GM18867 (cell line): ENCODE results near the gene HCAR3.
"Not testable (repeated sequence)": the region's sequence is repeated elsewhere in the genome, so short reads cannot be mapped to it uniquely, and the experiment has no call there.

ENCODE experiments used
- ATAC-seq: cut with Tn5 transposase; IDR thresholded peaks from one replicate; pipeline ENCODE4 v1.9.1; 2021; ENCODE audit warnings: mild to moderate bottlenecking, moderate library complexity; ENCODE audit not compliant: unreplicated experiment

The HCAR3 gene

GRCh38 chr12:122724641-122725243 lies 8.1 kb upstream of the HCAR3 start:
- ATAC-seq: no peak

- ATAC-seq: no peak
Observed at GRCh38 chr12:122722387-122722786, 5.8 kb upstream of the HCAR3 start.

DNA sequence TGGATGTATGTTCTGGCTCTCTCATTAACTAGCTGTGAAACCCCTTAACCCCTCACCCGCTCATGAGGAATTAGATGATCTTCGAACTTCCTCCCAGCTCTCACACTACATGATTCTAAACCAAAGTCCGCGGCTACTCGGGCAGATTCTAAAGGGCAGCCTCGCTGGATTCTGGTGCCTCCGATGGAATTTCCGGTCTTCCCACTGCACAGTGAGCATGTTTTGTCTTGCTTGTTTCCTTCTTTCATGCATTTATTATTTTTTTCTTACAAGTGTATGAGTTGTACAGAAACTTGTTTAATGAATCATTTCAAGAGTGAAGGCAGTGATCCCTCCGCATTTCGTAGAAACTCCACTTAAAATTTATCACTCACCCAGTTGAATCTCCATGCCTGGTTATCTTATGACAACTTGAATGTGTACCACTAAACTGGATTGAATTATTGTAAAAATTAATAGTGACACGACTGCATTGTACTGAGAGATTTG lies 4.5 kb upstream of the HCAR3 start:
- ATAC-seq: no peak

GRCh38 chr12:122715211-122715610 lies 1.4 kb downstream of the HCAR3 start:
- not testable (repeated sequence) for ATAC-seq

GRCh38 chr12:122713491-122714188 lies 3.0 kb downstream of the HCAR3 start:
- ATAC-seq: not testable (repeated sequence)

GRCh38 chr12:122711266-122711665 lies 5.3 kb downstream of the HCAR3 start:
- not testable (repeated sequence) for ATAC-seq

- ATAC-seq: not testable (repeated sequence)
Observed at GRCh38 chr12:122710341-122710740, 6.3 kb downstream of the HCAR3 start.

GRCh38 chr12:122709287-122709686 lies 7.3 kb downstream of the HCAR3 start:
- ATAC-seq: not testable (repeated sequence)

DNA sequence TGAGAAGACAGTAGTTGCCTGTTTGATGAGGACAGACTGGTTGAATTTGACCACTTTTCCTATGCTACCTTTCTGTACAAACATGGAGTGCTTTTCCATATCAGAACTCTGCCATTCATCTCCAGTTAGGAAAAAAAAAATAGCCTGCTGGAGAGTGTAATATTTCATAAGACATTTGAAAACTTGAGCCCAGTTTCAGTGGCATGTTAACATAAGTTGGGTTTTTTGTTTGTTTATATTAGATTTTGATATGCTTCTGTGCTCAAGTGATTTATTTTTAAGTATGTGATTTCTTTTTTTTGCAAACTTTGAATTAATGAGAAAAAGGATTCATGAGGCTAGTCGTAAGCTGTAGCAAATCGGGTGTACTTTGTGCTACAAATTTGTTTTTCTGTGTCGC lies 12.8 kb downstream of the HCAR3 start:
- ATAC-seq: not testable (repeated sequence)

DNA sequence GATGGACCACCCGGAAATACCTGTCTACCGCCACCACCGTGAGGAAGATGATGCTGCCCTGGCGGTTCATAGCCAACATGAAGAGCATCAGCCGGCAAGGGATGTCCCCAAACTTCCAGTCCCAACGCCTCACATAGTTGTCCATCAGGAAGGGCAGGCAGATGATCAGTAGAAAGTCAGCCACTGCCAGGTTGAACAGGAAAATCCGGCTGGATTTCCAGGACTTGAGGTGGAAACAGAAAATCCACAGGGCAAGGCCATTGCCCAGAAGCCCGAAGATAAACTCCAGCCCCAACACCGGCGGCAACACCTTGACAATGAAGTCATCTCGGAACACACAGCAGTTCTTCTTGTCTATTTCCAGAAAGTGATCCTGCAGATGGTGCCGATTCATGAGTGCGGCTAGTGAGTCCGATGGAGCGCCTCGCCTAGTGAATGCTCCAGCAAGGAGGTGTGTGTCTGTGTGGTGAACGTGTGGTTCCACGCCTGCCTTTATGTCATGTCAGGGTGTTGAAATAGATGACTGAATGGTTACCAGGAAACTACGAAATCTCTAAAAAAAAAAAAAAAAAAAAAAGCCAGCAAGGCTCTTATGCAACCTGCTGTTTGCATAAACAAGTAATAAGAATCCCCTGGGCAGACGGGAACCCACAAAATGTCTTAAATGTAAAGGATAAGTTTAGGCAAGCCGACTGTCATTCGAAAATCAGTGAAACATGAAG lies 13.6 kb downstream of the HCAR3 start, which contains the start of gene HCAR2:
Gene HCAR2 (minus strand): TSS at position 468 of the 722 bp plus-strand sequence. CDS start 74 bp downstream, at position 394.
- not testable (repeated sequence) for ATAC-seq

GRCh38 chr12:122701481-122701880 lies 15.1 kb downstream of the HCAR3 start:
- not testable (repeated sequence) for ATAC-seq

DNA sequence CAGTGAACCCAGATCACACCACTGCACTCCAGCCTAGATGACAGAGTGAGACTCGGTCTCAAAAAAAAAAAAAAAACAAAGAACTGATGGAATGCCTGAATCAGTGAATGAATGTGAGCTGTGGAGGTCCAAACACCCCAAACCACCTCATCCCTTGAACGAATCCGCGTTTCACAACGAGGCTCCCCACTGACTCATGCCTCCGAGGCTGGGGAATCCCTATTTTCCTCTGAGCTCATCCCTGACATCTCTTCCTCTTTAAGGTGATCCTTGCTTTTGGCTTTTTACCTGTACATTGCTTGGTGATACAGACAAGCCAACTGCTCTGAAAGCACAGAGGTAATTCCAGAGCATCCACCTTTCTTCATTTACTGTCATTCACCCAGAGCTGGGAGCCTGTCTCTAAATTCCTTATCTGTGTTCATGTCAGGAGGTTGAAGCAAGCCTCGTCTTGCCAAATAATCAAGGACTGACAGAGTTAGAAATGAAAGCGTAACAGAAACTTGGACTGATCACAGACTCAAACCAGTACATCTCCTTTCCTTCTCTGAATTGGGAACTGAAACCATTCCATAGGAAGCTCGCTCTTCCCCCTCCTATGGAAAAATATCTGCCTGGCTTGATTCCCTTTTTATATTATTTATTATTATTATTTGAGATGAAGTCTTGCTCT lies 16.4 kb downstream of the HCAR3 start:
- ATAC-seq: not testable (repeated sequence)

DNA sequence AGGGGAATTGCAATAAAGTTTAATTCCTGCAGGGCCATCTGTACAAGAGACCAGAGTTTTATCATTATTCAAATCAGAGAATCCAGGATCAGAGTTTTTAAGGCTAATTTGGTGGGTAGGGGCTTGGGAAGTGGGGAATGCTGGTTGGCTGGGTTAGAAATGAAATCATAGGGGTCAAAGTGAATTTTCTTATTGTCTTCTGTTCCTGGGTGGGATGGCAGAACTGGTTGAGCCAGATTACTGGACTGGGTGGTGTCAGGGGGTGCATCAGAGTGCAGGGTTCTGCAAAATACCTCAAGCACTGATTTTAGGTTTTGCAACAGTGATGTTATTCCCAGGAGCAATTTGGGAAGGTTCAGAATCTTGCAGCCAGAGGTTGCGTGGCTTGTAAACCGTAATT lies 19.7 kb downstream of the HCAR3 start:
- ATAC-seq: not testable (repeated sequence)

DNA sequence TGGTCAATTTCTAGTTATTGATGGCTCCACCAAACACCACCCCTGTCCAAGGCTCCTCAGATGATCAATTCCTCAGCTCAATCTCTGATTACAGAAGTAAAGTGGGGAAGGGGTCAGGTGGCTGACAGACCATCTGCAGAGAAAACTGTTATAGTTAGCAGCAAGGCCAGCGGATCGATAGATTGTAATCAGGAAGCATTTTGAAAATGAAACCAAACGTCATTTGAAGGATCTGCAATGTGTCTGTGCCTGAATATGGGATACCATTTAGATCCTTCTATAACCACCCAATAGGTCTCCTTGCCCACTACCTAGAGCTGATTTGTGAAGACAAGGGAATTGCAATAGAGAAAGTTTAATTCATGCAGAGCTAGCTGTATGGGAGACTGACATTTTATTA lies 25.0 kb downstream of the HCAR3 start:
- ATAC-seq: no peak

GRCh38 chr12:122688291-122688690 lies 28.3 kb downstream of the HCAR3 start:
- ATAC-seq: no peak

- no peak for ATAC-seq
Observed at GRCh38 chr12:122687086-122687485, 29.5 kb downstream of the HCAR3 start.

GRCh38 chr12:122686538-122686937 lies 30.1 kb downstream of the HCAR3 start:
- ATAC-seq: no peak

DNA sequence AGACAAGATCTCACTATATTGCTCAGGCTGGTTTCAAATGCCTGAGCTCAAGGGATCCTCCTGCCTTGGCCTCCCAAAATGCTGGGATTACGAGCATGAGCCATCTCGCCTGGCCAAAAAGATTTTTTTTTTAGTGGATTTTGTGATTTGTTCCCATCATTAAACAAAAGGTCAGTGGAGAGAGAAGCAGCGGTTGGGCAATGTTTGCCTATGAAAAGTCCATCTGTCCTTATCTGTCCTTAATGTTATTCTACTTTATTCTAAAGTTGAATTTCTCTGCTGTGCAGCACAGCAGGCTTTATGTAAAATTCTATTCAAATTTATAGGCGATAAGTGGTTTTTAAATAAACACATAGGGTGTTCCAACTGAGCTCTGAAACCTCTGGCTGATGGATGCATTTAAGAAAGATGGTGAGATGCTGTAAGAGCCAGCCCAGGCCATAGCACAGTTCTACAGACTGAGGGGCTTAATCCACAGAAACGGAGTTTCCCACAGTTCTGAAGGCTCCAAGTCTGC lies 32.3 kb downstream of the HCAR3 start:
- no peak for ATAC-seq

- no peak for ATAC-seq
Observed at GRCh38 chr12:122681814-122682213, 34.8 kb downstream of the HCAR3 start.

- not testable (repeated sequence) for ATAC-seq
Observed at GRCh38 chr12:122680989-122681388, 35.6 kb downstream of the HCAR3 start.

GRCh38 chr12:122676781-122677180 lies 39.8 kb downstream of the HCAR3 start:
- ATAC-seq: not testable (repeated sequence)
